H1 (cell line): ENCODE data around the gene SRSF3. TPM values are rescaled to one million over a fixed set of nuclear protein-coding genes. Genes with fewer than 3 reads are reported as not detected.

ENCODE experiments used
- CTCF ChIA-PET: fragments of 300-600 bp; sonication (Branson Sonifier 250); formaldehyde crosslinking; loops from one replicate; lab custom pipeline; 2021; ENCODE audit not compliant: partially characterized antibody; lab: Charles Lee
- POLR2A ChIA-PET: fragments of 300-600 bp; sonication (Branson Sonifier 250); formaldehyde crosslinking; loops from one replicate; lab custom pipeline; 2021; ENCODE audit warnings: inconsistent platforms; ENCODE audit not compliant: partially characterized antibody; lab: Charles Lee
- DNase-seq, 2 experiments: peaks; one replicate each; pipeline versions ENCODE4 v3.0.0 to v3.0.0-alpha.2; 2010 to 2022; ENCODE audit warnings: low spot score in 2 of 2, low read depth in 1 of 2, mixed read lengths in 1 of 2
- FAIRE-seq: peaks from 2 replicates; lab custom pipeline; 2011; peaks lifted over from hg19 to GRCh38; lab: Jason Lieb, UNC
- H2AFZ ChIP-seq: 2 replicates; pipeline ENCODE4 v1.8.1; 2012; ENCODE audit warnings: low read length, inconsistent platforms
- H2AK5ac ChIP-seq: 2 replicates; pipeline ENCODE4 v1.6.1; 2013; ENCODE audit warnings: low read depth, low read length
- H2BK120ac ChIP-seq: replicated peaks from 2 replicates; pipeline ENCODE3; 2013; ENCODE audit warnings: low read depth, low read length, inconsistent platforms
- H2BK12ac ChIP-seq: 2 replicates; pipeline ENCODE4 v1.6.1; 2013; ENCODE audit warnings: low read depth, low read length
- H2BK15ac ChIP-seq: 2 replicates; pipeline ENCODE4 v1.6.1; 2013; ENCODE audit warnings: low read length
- H2BK20ac ChIP-seq: 2 replicates; pipeline ENCODE4 v1.6.1; 2013; ENCODE audit warnings: low read length
- H2BK5ac ChIP-seq: 2 replicates; pipeline ENCODE4 v1.6.1; 2013; ENCODE audit warnings: low read depth, low read length
- H3K14ac ChIP-seq: 2 replicates; pipeline ENCODE4 v1.6.1; 2013; ENCODE audit warnings: inconsistent platforms; ENCODE audit not compliant: insufficient read length
- H3K18ac ChIP-seq: 2 replicates; pipeline ENCODE4 v1.6.1; 2013; ENCODE audit warnings: low read length; ENCODE audit errors: extremely low read depth
- H3K23ac ChIP-seq: 2 replicates; pipeline ENCODE4 v1.6.1; 2013; ENCODE audit warnings: inconsistent platforms; ENCODE audit not compliant: insufficient read length
- H3K23me2 ChIP-seq: 2 replicates; pipeline ENCODE4 v1.6.1; 2013; ENCODE audit warnings: low read depth, low read length
- H3K27ac ChIP-seq: 2 replicates; pipeline ENCODE4 v1.6.1; 2011; ENCODE audit warnings: low read depth, low read length, inconsistent platforms
- H3K27me3 ChIP-seq, 4 experiments: replicated peaks in 1 of 4; 1 replicate in 1 of 4; 2 replicates in 3 of 4; pipeline versions ENCODE4 v1.6.1 to v1.8.1; 2011 to 2013; ENCODE audit warnings: low read length in 3 of 4, mild to moderate bottlenecking in 3 of 4, inconsistent platforms in 2 of 4, mixed read lengths in 2 of 4, moderate library complexity in 1 of 4; ENCODE audit not compliant: control insufficient read depth in 3 of 4, insufficient read depth in 3 of 4; ENCODE audit errors: extremely low read depth in 1 of 4
- H3K36me3 ChIP-seq, 4 experiments: 2 replicates each; pipeline versions ENCODE4 v1.6.1 to v1.8.1; 2011 to 2013; ENCODE audit warnings: mild to moderate bottlenecking in 4 of 4, low read length in 3 of 4, moderate library complexity in 2 of 4, control low read depth in 1 of 4, inconsistent platforms in 1 of 4; ENCODE audit not compliant: insufficient read depth in 4 of 4, control insufficient read depth in 2 of 4
- H3K4ac ChIP-seq: replicated peaks from 2 replicates; pipeline ENCODE3; 2013; ENCODE audit warnings: low read length, low read depth, mixed read lengths, inconsistent platforms; ENCODE audit not compliant: insufficient read length
- H3K4me1 ChIP-seq, 4 experiments: replicated peaks in 1 of 4; 1 replicate in 1 of 4; 2 replicates in 3 of 4; pipeline versions ENCODE4 v1.6.1 to v1.8.1; 2011 to 2013; ENCODE audit warnings: low read length in 3 of 4, inconsistent platforms in 2 of 4, mixed read lengths in 1 of 4; ENCODE audit not compliant: insufficient read depth in 4 of 4, control insufficient read depth in 3 of 4
- H3K4me2 ChIP-seq, 2 experiments: 2 replicates each; pipeline versions ENCODE4 v1.6.1 to v1.8.1; 2011 to 2013; ENCODE audit warnings: low read depth in 2 of 2, low read length in 2 of 2, control low read depth in 1 of 2, inconsistent platforms in 1 of 2, mild to moderate bottlenecking in 1 of 2; ENCODE audit not compliant: insufficient read depth in 1 of 2
- H3K4me3 ChIP-seq, 4 experiments: fragments of 200-600, 300-600 bp in 1 of 4; sonication (generic), shearing (Covaris generic), sonication (Bioruptor Twin) in 1 of 4; 2 replicates each; pipeline versions ENCODE4 v1.5.1 to v1.8.1; 2011 to 2016; ENCODE audit warnings: low read length in 4 of 4, low read depth in 3 of 4, control low read depth in 2 of 4, inconsistent platforms in 2 of 4, mild to moderate bottlenecking in 2 of 4, mixed read lengths in 1 of 4, moderate library complexity in 1 of 4; ENCODE audit not compliant: insufficient read depth in 2 of 4; ENCODE audit errors: extremely low read depth in 1 of 4
- H3K56ac ChIP-seq: replicated peaks from 2 replicates; pipeline ENCODE3; 2013; ENCODE audit warnings: low read depth, mild to moderate bottlenecking, mixed read lengths, low read length, inconsistent platforms; ENCODE audit not compliant: insufficient read length
- H3K79me1 ChIP-seq: 2 replicates; pipeline ENCODE4 v1.6.1; 2013; ENCODE audit warnings: low read depth, low read length, control low read depth
- H3K79me2 ChIP-seq, 2 experiments: 2 replicates each; pipeline versions ENCODE4 v1.6.1 to v1.8.1; 2012 to 2013; ENCODE audit warnings: low read length in 2 of 2, mild to moderate bottlenecking in 2 of 2, inconsistent platforms in 1 of 2; ENCODE audit not compliant: insufficient read depth in 2 of 2, control insufficient read depth in 1 of 2
- H3K9ac ChIP-seq, 4 experiments: replicated peaks in 1 of 4; 1 replicate in 1 of 4; 2 replicates in 3 of 4; pipeline versions ENCODE4 v1.6.1 to v1.8.1; 2011 to 2013; ENCODE audit warnings: low read depth in 3 of 4, low read length in 3 of 4, control low read depth in 2 of 4, mild to moderate bottlenecking in 2 of 4, moderate library complexity in 2 of 4, inconsistent platforms in 1 of 4; ENCODE audit errors: extremely low read depth in 1 of 4
- H3K9me3 ChIP-seq, 2 experiments: 2 replicates each; pipeline versions ENCODE4 v1.6.1 to v1.8.1; 2012 to 2013; ENCODE audit warnings: mild to moderate bottlenecking in 2 of 2, moderate library complexity in 2 of 2, control low read depth in 1 of 2, inconsistent platforms in 1 of 2, low read depth in 1 of 2, low read length in 1 of 2, mixed read lengths in 1 of 2; ENCODE audit not compliant: insufficient read depth in 2 of 2
- H4K20me1 ChIP-seq, 2 experiments: replicated peaks in 1 of 2; 2 replicates each; pipeline versions ENCODE3 to v1.8.1; 2011 to 2013; ENCODE audit warnings: inconsistent platforms in 2 of 2, low read length in 2 of 2, mild to moderate bottlenecking in 1 of 2; ENCODE audit not compliant: insufficient read depth in 2 of 2, control insufficient read depth in 1 of 2
- H4K5ac ChIP-seq: 2 replicates; pipeline ENCODE4 v1.6.1; 2013; ENCODE audit warnings: low read length, low read depth, mixed read lengths, inconsistent platforms; ENCODE audit not compliant: insufficient read length
- H4K8ac ChIP-seq: 2 replicates; pipeline ENCODE4 v1.8.0; 2013; ENCODE audit warnings: mild to moderate bottlenecking, moderate library complexity, low read length, inconsistent platforms; ENCODE audit not compliant: insufficient read depth; ENCODE audit errors: extremely low read depth
- H4K91ac ChIP-seq: replicated peaks from 2 replicates; pipeline ENCODE3; 2013; ENCODE audit warnings: low read length, mixed read lengths, inconsistent platforms; ENCODE audit not compliant: insufficient read length
- CBX5 ChIP-seq: fragments of 300-800, 300-1000 bp; sonication (generic); IDR thresholded peaks from 2 replicates; pipeline ENCODE4 v1.7.1; 2016; ENCODE audit warnings: antibody characterized with exemption, low read length, low read depth
- CHD1 ChIP-seq: IDR thresholded peaks from 2 replicates; pipeline ENCODE4 v1.6.1; 2012; ENCODE audit warnings: low read depth, low read length, improper control_type of control experiment
- CTCF ChIP-seq, 3 experiments: IDR thresholded peaks; 1 replicate in 2 of 3; 2 replicates in 1 of 3; pipeline versions ENCODE4 v1.5.1 to v1.6.1; 2011; ENCODE audit warnings: low read length in 3 of 3, mild to moderate bottlenecking in 3 of 3, inconsistent platforms in 2 of 3, low read depth in 1 of 3, moderate library complexity in 1 of 3; ENCODE audit not compliant: insufficient read depth in 1 of 3; ENCODE audit errors: control extremely low read depth in 1 of 3
- GTF2F1 ChIP-seq: IDR thresholded peaks from 2 replicates; pipeline ENCODE4 v1.6.1; 2012; ENCODE audit warnings: low read depth, low read length, improper control_type of control experiment, borderline replicate concordance
- JUND ChIP-seq: IDR thresholded peaks from 2 replicates; pipeline ENCODE4 v1.6.1; 2011; ENCODE audit warnings: mild to moderate bottlenecking, improper control_type of control experiment, low read length
- KDM1A ChIP-seq: fragments of 200-600, 300-600 bp; sonication (generic); IDR thresholded peaks from 2 replicates; pipeline ENCODE4 v1.7.1; 2016; ENCODE audit warnings: mild to moderate bottlenecking, low read length, borderline replicate concordance
- MAFK ChIP-seq: IDR thresholded peaks from 2 replicates; pipeline ENCODE4 v1.6.1; 2012; ENCODE audit warnings: low read depth, mild to moderate bottlenecking, improper control_type of control experiment, low read length
- SIX5 ChIP-seq: IDR thresholded peaks from 2 replicates; pipeline ENCODE4 v1.6.1; 2011; ENCODE audit warnings: mild to moderate bottlenecking, low read depth, low read length
- TEAD4 ChIP-seq: IDR thresholded peaks from 2 replicates; pipeline ENCODE4 v1.6.1; 2012; ENCODE audit warnings: low read depth, low read length, inconsistent platforms, mixed read lengths
- WGBS, 2 experiments: shearing (Covaris generic) in 1 of 2; methylation state at CpG; one replicate each; pipeline versions ENCODE4 v1.1.6 to v1.1.7; 2013 to 2015; ENCODE audit warnings: low lambda C conversion rate in 2 of 2, mixed read lengths in 2 of 2, inconsistent platforms in 1 of 2, low coverage in 1 of 2, missing lambda C conversion rate in 1 of 2; ENCODE audit not compliant: insufficient replicate concordance in 2 of 2, insufficient coverage in 1 of 2, insufficient read length in 1 of 2; ENCODE audit errors: extremely low coverage in 1 of 2, missing lambda C conversion rate in 1 of 2; 5-methylcytosine and 5-hydroxymethylcytosine counted together
- polyA plus RNA-seq, 7 experiments: library from polyadenylated mRNA; depleted of rRNA in 3 of 7; stranded (reverse) in 5 of 7; unstranded in 2 of 7; fragments of >200 nt in 5 of 7; fragments of 200-250 nt in 2 of 7; gene quantifications; 1 replicate in 5 of 7; 2 replicates in 1 of 7; 4 replicates in 1 of 7; pipeline versions ENCODE4 v1.2.1 to v1.2.3, GENCODE V29; 2011 to 2013; ENCODE audit warnings: missing spikeins in 2 of 7, mixed read lengths in 2 of 7
- total RNA-seq: library from RNA; stranded (reverse); fragmentation: NEBNext Ultra II Directional; extraction: Animal tissue kit (Norgen Biotek cat#: 25700); gene quantifications from 2 replicates; pipeline ENCODE4 v1.2.1, GENCODE V29; 2021

Gene SRSF3
- total and polyA plus RNA-seq, 2 of the 8 experiments (the other 6 are each of a cell fraction or from before 2014, with no cell fraction given) = 471 to 689 TPM

DNA sequence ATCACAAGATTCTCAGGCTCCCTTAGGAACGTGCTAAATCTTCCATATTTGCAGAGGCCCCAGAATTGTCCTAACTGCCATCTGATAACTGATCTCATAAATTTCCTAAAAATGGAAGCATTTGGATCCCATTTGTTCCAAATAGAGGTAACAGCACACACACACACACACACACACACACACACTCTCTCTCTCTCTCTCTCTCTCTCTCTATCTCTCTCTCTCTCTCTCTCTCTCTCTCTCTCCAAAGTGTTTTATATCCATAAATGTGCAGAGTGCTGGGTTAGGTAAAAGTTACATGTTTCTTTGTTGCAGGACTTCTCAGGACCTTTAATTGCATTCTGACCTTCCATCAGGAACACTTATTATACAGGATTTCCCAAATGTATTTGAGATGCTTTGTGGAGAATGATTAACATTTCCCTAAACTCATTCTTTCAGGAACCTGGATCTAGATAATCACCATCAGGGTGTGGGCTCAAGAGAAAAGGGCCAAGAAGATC lies 38.4 kb upstream of the SRSF3 start:
- Histone ChIP-seq H3K23ac (no peak overlapping the region), H3K4me2 (no peak overlapping the region), H3K14ac (no peak overlapping the region), H2AFZ (no peak overlapping the region), H3K36me3 (no peaks in the 10 kb centered on the region), H4K5ac (no peak overlapping the region), H2BK120ac (no peak overlapping the region), H2BK15ac (no peak overlapping the region), H3K79me1 (no peaks in the 10 kb centered on the region), H3K18ac (no peak overlapping the region), H3K9ac (no peak overlapping the region), H3K4ac (no peak overlapping the region), H3K4me1 (no peaks in the 10 kb centered on the region), H3K4me3 (no peak overlapping the region), H3K79me2 (no peaks in the 10 kb centered on the region), H2BK20ac (no peak overlapping the region), H4K20me1 (no peaks in the 10 kb centered on the region), H3K23me2 (no peaks in the 10 kb centered on the region; the same call in 1 of the 2 replicates), H4K8ac (no peak overlapping the region), H3K56ac (no peak overlapping the region), H3K27ac (no peak overlapping the region), H3K9me3 (no peaks in the 10 kb centered on the region), H3K27me3 (no peaks in the 10 kb centered on the region), H2BK5ac (no peak overlapping the region), H4K91ac (no peak overlapping the region), H2AK5ac (no peak overlapping the region), H2BK12ac (no peak overlapping the region)
- FAIRE-seq = no peak
- DNase-seq = no peak
- POLR2A ChIA-PET = interaction anchor here (1.0 kb wide), 1 partner anchor 40 kb away, joined by 3 read pairs; no protein-coding TSS in a partner anchor
- CTCF ChIA-PET = interaction anchor here (0.7 to 0.9 kb wide), 2 partner anchors 10 to 125 kb away, joined by 3 to 4 read pairs; no protein-coding TSS in a partner anchor
- 81% methylated on average over 1 of the region's 1 CpG; no CpG with 5 or more reads in 1 of the 2 experiments for WGBS, 2 experiments
- TF ChIP-seq KDM1A = no peak
- no peak for TF ChIP-seq MAFK
- no peak for TF ChIP-seq CHD1
- no peak for TF ChIP-seq GTF2F1
- no peak for TF ChIP-seq CBX5
- no peak for TF ChIP-seq CTCF (IDR thresholded peaks at IDR 0.05; ENCODE audit: control extremely low read depth in 1 of 3, insufficient read depth in 1 of 3, low read depth in 1 of 3, low read length in 3 of 3)
- TF ChIP-seq SIX5 = no peak
- TF ChIP-seq JUND = no peak
- TF ChIP-seq TEAD4 = no peak
